Neural progenitor cell (in vitro differentiated cells): ENCODE data around the gene CENPP.

ENCODE experiments used
- EZH2 ChIP-seq: fragments of 200-600 bp; sonication (generic); IDR thresholded peaks from 2 replicates; pipeline ENCODE4 v1.6.1; 2017; ENCODE audit warnings: antibody characterized with exemption, mild to moderate bottlenecking, moderate library complexity
- EZH2phosphoT487 ChIP-seq: fragments of 200-600 bp; sonication (generic); IDR thresholded peaks from 2 replicates; pipeline ENCODE4 v1.6.1; 2017; ENCODE audit warnings: antibody characterized with exemption
- TF ChIP-seq, protein P1 (sequence below): fragments of 200-600 bp; sonication (generic); IDR thresholded peaks from 2 replicates; pipeline ENCODE4 v1.5.1; 2017; ENCODE audit warnings: antibody characterized with exemption, mild to moderate bottlenecking

DNA sequence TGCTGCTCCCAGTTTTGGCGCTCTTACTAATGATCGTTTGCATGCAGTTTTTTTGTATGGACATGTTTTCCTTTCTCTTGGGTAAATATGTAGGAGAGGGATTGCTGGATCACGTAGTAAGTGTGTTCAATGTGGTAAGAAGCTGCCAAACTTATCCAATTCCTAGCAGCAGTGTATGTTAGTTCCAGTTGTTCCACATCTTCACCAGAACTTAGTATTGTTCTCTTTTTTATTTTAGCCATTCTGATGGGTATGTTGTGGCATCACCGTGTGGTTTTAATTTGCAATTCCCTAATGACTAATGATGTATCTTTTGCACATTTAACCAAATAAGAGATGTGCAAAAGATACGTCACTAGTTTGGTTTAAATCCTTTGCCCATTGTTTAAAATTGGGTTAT lies 278.2 kb downstream of the CENPP start:
- TF ChIP-seq, protein P1, sequence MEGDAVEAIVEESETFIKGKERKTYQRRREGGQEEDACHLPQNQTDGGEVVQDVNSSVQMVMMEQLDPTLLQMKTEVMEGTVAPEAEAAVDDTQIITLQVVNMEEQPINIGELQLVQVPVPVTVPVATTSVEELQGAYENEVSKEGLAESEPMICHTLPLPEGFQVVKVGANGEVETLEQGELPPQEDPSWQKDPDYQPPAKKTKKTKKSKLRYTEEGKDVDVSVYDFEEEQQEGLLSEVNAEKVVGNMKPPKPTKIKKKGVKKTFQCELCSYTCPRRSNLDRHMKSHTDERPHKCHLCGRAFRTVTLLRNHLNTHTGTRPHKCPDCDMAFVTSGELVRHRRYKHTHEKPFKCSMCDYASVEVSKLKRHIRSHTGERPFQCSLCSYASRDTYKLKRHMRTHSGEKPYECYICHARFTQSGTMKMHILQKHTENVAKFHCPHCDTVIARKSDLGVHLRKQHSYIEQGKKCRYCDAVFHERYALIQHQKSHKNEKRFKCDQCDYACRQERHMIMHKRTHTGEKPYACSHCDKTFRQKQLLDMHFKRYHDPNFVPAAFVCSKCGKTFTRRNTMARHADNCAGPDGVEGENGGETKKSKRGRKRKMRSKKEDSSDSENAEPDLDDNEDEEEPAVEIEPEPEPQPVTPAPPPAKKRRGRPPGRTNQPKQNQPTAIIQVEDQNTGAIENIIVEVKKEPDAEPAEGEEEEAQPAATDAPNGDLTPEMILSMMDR, result no peak
- TF ChIP-seq EZH2, result no peak
- TF ChIP-seq EZH2phosphoT487, result no peak
